Uterine smooth muscle cell (primary cell): ENCODE data around the gene KRT71. TPM values are rescaled to one million over a fixed set of nuclear protein-coding genes. Genes with fewer than 3 reads are reported as not detected.

ENCODE experiments used
- total RNA-seq: library from RNA; depleted of rRNA; stranded (reverse); fragments of >200 nt; gene quantifications from 2 replicates; pipeline ENCODE4 v1.2.3, GENCODE V29; 2014

Gene KRT71
- total RNA-seq: not detected in 2 replicates

GRCh38 chr12:52552681-52553195 is at the start of gene KRT71:
Gene KRT71 (minus strand): TSS chr12:52553145. CDS start chr12:52553077, 68 bp downstream.

GRCh38 chr12:52600941-52601481 is 48.1 kb upstream of the KRT71 start, which contains the start of gene KRT72:
Gene KRT72 (minus strand): TSS chr12:52601463. CDS start chr12:52601452, 11 bp downstream.

GRCh38 chr12:52573743-52574142 is 20.8 kb upstream of the KRT71 start, which contains the start of gene KRT74:
Gene KRT74 (minus strand): TSS chr12:52573843. CDS start chr12:52573777, 66 bp downstream.

GRCh38 chr12:52519826-52520662 is 32.9 kb downstream of the KRT71 start, which contains the start of gene KRT5:
Gene KRT5 (minus strand): TSS chr12:52520394. CDS start chr12:52520296, 98 bp downstream.

Other genes starting within 250 kb of the KRT71 start
- gene KRT83, start 231.7 kb downstream of the KRT71 start, total RNA-seq: not detected in 2 replicates
- not detected in 2 replicates for gene KRT85, start 185.7 kb downstream of the KRT71 start, total RNA-seq
- not detected in 2 replicates for gene KRT84, start 167.5 kb downstream of the KRT71 start, total RNA-seq
- gene KRT82, start 146.8 kb downstream of the KRT71 start, total RNA-seq: not detected in 2 replicates
- not detected in 2 replicates for gene KRT75, start 118.8 kb downstream of the KRT71 start, total RNA-seq
- gene KRT6B, start 101.0 kb downstream of the KRT71 start, total RNA-seq: under 0.01 TPM in 1 of 2 replicates, not detected in the other
- gene KRT6C, start 79.3 kb downstream of the KRT71 start, total RNA-seq: not detected in 2 replicates
- gene KRT6A, start 59.9 kb downstream of the KRT71 start, total RNA-seq: not detected in 2 replicates
- 0.22 TPM in 1 of 2 replicates, not detected in the other for gene KRT5, start 32.8 kb downstream of the KRT71 start, total RNA-seq
- gene KRT74, start 20.7 kb upstream of the KRT71 start, total RNA-seq: not detected in 2 replicates
- gene KRT72, start 48.3 kb upstream of the KRT71 start, total RNA-seq: not detected in 2 replicates
- gene KRT73, start 65.4 kb upstream of the KRT71 start, total RNA-seq: not detected in 2 replicates
- not detected in 2 replicates for gene KRT2, start 99.1 kb upstream of the KRT71 start, total RNA-seq
- gene KRT1, start 127.3 kb upstream of the KRT71 start, total RNA-seq: not detected in 2 replicates
- not detected in 2 replicates for gene KRT77, start 150.4 kb upstream of the KRT71 start, total RNA-seq
- gene KRT76, start 224.2 kb upstream of the KRT71 start, total RNA-seq: not detected in 2 replicates
- gene KRT3, start 243.0 kb upstream of the KRT71 start, total RNA-seq: not detected in 2 replicates